ENCODE measurements around the gene LYPLAL1.

DNA sequence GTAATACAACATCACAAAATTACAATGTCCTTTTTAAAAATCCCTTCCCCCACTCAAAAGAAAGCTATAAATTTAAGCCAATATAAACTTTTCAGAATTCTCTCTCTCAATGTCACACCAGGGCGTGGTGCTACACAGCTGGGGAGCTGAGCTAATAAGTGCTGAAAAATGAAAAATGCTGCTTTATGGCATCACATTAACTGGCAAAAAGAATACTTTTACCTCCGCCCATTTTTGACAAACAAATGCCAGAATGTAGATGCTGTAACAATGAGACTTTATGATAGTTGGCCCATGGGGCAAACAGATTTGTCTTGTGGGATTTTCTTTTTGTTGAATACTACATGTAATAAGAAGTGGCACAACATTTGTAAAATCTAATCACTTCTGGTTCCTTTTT, 12.7 kb upstream of the LYPLAL1 start:
- TF ChIP-seq CTCF (IDR thresholded peaks at IDR 0.05; ENCODE audit: low read depth, low read length) (no peak), EZH2phosphoT487 (IDR thresholded peaks at IDR 0.05; ENCODE audit: low read depth) (no peak)

Data from OCI-LY3 (cell line).